Neural progenitor cell (in vitro differentiated cells): ENCODE measurements around the gene DROSHA.

Experiments
- EZH2 ChIP-seq: fragments of 200-600 bp; sonication (generic); IDR thresholded peaks from 2 replicates; pipeline ENCODE4 v1.6.1; 2017; ENCODE audit warnings: antibody characterized with exemption, mild to moderate bottlenecking, moderate library complexity
- EZH2phosphoT487 ChIP-seq: fragments of 200-600 bp; sonication (generic); IDR thresholded peaks from 2 replicates; pipeline ENCODE4 v1.6.1; 2017; ENCODE audit warnings: antibody characterized with exemption
- TF ChIP-seq, protein P1 (sequence below): fragments of 200-600 bp; sonication (generic); IDR thresholded peaks from 2 replicates; pipeline ENCODE4 v1.5.1; 2017; ENCODE audit warnings: antibody characterized with exemption, mild to moderate bottlenecking

DNA sequence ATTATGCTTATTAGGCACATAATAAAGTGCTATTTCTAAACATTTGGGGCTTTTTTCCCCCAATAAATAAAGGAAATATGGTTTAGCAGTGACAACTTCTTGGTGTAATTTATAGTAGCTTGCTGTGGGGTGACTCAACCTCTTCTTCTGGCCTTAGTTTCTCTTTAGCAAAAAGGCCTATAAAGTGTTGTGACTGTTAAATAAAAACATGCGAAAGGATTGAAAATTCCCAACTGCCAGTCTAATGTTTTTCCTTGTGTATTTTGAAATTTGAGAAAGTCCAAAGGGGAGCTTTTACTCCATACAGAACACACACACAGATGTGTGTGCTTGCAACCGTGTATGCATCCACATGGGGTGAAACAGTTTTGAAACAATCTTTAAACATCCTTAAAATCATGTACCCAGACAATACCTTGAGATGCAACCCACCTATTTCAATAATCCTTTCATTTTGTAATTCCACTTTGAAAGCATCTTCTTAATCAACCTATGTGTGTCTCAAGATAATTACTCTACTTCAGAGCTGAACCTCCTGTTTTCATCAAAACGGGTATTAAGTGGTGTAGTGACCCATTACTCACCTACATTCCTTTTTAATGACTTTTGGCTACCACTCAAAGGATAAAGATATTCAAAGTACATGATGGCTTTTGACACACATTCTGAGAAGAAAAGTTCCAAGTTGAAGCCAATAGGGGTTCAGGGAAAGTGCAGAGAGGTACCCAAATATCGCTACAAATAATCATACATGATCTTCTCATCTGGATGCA lies 123.8 kb downstream of the DROSHA start:
- TF ChIP-seq EZH2 (no peak), EZH2phosphoT487 (no peak)
- TF ChIP-seq, protein P1, sequence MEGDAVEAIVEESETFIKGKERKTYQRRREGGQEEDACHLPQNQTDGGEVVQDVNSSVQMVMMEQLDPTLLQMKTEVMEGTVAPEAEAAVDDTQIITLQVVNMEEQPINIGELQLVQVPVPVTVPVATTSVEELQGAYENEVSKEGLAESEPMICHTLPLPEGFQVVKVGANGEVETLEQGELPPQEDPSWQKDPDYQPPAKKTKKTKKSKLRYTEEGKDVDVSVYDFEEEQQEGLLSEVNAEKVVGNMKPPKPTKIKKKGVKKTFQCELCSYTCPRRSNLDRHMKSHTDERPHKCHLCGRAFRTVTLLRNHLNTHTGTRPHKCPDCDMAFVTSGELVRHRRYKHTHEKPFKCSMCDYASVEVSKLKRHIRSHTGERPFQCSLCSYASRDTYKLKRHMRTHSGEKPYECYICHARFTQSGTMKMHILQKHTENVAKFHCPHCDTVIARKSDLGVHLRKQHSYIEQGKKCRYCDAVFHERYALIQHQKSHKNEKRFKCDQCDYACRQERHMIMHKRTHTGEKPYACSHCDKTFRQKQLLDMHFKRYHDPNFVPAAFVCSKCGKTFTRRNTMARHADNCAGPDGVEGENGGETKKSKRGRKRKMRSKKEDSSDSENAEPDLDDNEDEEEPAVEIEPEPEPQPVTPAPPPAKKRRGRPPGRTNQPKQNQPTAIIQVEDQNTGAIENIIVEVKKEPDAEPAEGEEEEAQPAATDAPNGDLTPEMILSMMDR = no peak
